Esophagus squamous epithelium (tissue), 5 donors: ENCODE measurements around the gene TNFAIP2. TPM values are rescaled to one million over a fixed set of nuclear protein-coding genes. Genes with fewer than 3 reads are reported as not detected.

ENCODE experiments used
- DNase-seq: peaks from one replicate; lab custom pipeline; 2025; lab: John Stamatoyannopoulos, UW
- H3K27ac ChIP-seq, 4 donors: fragments of 200-600 bp; sonication (generic); one replicate each; pipeline ENCODE4 v1.5.1; 2016 to 2019; ENCODE audit warnings: mild to moderate bottlenecking in 1 of 4
- H3K27me3 ChIP-seq, 4 donors: fragments of 200-600 bp; sonication (generic); 1 replicate in 3 of 4; 2 replicates in 1 of 4; pipeline versions ENCODE4 v1.5.1 to v1.6.0; 2017 to 2021; ENCODE audit warnings: antibody characterized with exemption in 1 of 4
- H3K36me3 ChIP-seq, 3 donors: fragments of 200-600 bp; sonication (generic); one replicate each; pipeline ENCODE4 v1.5.1; 2016 to 2019
- H3K4me1 ChIP-seq, 3 donors: fragments of 200-600 bp; sonication (generic); one replicate each; pipeline ENCODE4 v1.5.1; 2017 to 2019
- H3K4me3 ChIP-seq, 4 donors: fragments of 200-600 bp; sonication (generic); 1 replicate in 3 of 4; 2 replicates in 1 of 4; pipeline ENCODE4 v1.5.1; 2016 to 2019; ENCODE audit warnings: mild to moderate bottlenecking in 2 of 4, moderate library complexity in 1 of 4
- H3K9me3 ChIP-seq, 3 donors: fragments of 200-600 bp; sonication (generic); one replicate each; pipeline ENCODE4 v1.5.1; 2016 to 2019
- POLR2A ChIP-seq, 4 donors: fragments of 450-650 bp; IDR thresholded peaks; one replicate each; pipeline ENCODE4 v1.6.1; 2017; ENCODE audit warnings: antibody characterized with exemption in 4 of 4, mild to moderate bottlenecking in 4 of 4, moderate library complexity in 3 of 4
- WGBS, 2 donors: methylation state at CpG; one replicate each; pipeline ENCODE4 v1.1.5; 2018; 5-methylcytosine and 5-hydroxymethylcytosine counted together
- intact Hi-C: fragments of 100-400 bp; cut with DNase I; formaldehyde crosslinking; loops from one replicate; pipeline ENCODE4 v1.15.0; 2022
- total RNA-seq, 4 donors: library from RNA; depleted of rRNA; stranded (reverse); fragments of >200 nt; gene quantifications; one replicate each; pipeline ENCODE4 v1.1.0, GENCODE V29; 2016
- TF ChIP-seq, protein P1 (sequence below), 6 experiments: fragments of 450-650 bp in 4 of 6; fragments of 200-600 bp in 2 of 6; sonication (generic) in 2 of 6; IDR thresholded peaks; one replicate each; pipeline ENCODE4 v1.5.1; 2016 to 2019; ENCODE audit warnings: antibody characterized with exemption in 6 of 6, mild to moderate bottlenecking in 4 of 6, moderate library complexity in 4 of 6
- donor health status: DM: yes; HTN: yes; CAD: no.

TNFAIP2 gene
- total RNA-seq, result 100 to 1,000 TPM in 3 of 4 donors, 10 to 100 TPM in 1; 36.6 to 163 (median 130) TPM

GRCh38 chr14:103122947-103123633 lies at the start of gene TNFAIP2:
TNFAIP2 (plus strand) TSS chr14:103123461; CDS start chr14:103126458, 2,997 bp downstream.
- Histone ChIP-seq H3K27me3 (peaks cover 0 to 32% (median 0%) of the 10 kb centered on the region in 4 donors), H3K4me1 (peaks cover 65 to 93% (median 83%) of the 10 kb centered on the region in 3 donors), H3K9me3 (no peaks in the 10 kb centered on the region), H3K36me3 (no peaks in the 10 kb centered on the region), H3K27ac (peak within 1 kb of the TSS; percentile 84 to 96 (median 92)), H3K4me3 (peak within 1 kb of the TSS; percentile 57 to 85 (median 62))
- DNase-seq, result no peak
- intact Hi-C loops, result no loop called here
- peak in 2 of 4 donors; percentile 54 to 65 for TF ChIP-seq POLR2A (IDR thresholded peaks at IDR 0.05)
- TF ChIP-seq, protein P1, sequence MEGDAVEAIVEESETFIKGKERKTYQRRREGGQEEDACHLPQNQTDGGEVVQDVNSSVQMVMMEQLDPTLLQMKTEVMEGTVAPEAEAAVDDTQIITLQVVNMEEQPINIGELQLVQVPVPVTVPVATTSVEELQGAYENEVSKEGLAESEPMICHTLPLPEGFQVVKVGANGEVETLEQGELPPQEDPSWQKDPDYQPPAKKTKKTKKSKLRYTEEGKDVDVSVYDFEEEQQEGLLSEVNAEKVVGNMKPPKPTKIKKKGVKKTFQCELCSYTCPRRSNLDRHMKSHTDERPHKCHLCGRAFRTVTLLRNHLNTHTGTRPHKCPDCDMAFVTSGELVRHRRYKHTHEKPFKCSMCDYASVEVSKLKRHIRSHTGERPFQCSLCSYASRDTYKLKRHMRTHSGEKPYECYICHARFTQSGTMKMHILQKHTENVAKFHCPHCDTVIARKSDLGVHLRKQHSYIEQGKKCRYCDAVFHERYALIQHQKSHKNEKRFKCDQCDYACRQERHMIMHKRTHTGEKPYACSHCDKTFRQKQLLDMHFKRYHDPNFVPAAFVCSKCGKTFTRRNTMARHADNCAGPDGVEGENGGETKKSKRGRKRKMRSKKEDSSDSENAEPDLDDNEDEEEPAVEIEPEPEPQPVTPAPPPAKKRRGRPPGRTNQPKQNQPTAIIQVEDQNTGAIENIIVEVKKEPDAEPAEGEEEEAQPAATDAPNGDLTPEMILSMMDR (IDR thresholded peaks at IDR 0.05), result no peak
- WGBS, 2 donors, result no CpG with 5 or more reads among the region's 74 CpGs

DNA sequence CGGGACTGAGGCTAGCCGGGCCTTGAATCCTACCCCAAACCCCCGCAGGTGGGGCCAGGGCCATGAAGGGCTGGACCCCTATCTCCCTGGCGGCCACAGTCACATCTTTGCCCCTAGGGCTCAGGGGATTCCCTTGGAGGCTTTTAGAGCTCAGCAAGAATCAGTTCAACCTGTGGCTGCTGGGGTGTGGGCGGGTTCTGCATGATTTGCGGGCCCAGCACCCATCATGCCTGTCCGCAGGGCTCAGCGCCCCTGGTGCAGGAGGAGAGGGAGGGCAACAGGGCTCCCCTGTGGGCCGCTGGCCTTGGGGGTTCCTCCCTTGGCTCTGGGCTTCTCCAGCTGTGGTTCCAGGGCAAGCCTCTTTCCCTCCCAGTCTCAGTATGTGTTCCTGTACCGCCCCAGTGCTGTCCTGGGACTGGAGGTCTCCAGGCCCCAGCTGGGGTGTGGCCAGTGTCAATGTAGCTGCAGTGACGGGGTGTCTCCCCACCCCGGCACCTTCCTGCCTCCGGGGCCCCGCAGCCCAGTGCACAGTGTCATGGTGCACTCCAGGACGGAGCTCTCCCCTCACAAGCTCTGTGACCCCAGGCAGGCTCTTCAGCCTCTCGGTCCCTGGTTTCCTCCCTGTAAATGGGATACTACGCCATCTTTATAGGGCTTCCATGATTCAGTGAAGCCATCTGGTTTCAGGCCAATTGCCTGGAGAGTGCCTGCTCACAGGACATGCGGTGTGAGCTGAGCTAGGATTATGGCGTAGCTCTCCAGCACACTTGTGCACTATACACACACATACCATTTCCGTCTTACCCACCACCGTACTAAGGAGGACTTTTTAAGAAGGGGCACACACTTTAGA lies 49.2 kb upstream of the TNFAIP2 start:
- intact Hi-C loops, result no loop called here
- no peak for DNase-seq
- peak overlapping the region; percentile 74 to 87 (median 78) for H3K27ac ChIP-seq

GRCh38 chr14:103074729-103075367 lies 48.4 kb upstream of the TNFAIP2 start:
- Histone ChIP-seq H3K36me3 (no peaks in the 10 kb centered on the region), H3K9me3 (no peaks in the 10 kb centered on the region), H3K4me3 (peak overlapping the region; percentile 32 to 74 (median 45)), H3K27me3 (peaks cover 0 to 11% (median 0%) of the 10 kb centered on the region in 4 donors), H3K4me1 (peaks cover 37 to 58% (median 46%) of the 10 kb centered on the region in 3 donors), H3K27ac (peak overlapping the region; percentile 74 to 87 (median 78))
- 18 to 21% methylated on average over 2 to 18 of the region's 21 CpGs for WGBS, 2 donors
- TF ChIP-seq, protein P1 (IDR thresholded peaks at IDR 0.05), result no peak
- no peak for TF ChIP-seq POLR2A (IDR thresholded peaks at IDR 0.05)
- no peak for DNase-seq
- intact Hi-C loops, result loop anchor here (5.0 kb wide), 1 partner anchor 217 kb away; no protein-coding TSS in a partner anchor

More for the DNA sequence above, 49.2 kb upstream of the TNFAIP2 start:
- 62 to 73% methylated on average over 12 of the region's 21 CpGs for WGBS, 2 donors
- H3K36me3 ChIP-seq, result no peaks in the 10 kb centered on the region
- no peak for TF ChIP-seq POLR2A (IDR thresholded peaks at IDR 0.05)
- TF ChIP-seq, protein P1 (IDR thresholded peaks at IDR 0.05), result no peak
- peaks cover 37 to 58% (median 46%) of the 10 kb centered on the region in 3 donors for H3K4me1 ChIP-seq
- no peaks in the 10 kb centered on the region for H3K9me3 ChIP-seq
- H3K4me3 ChIP-seq, result no peak overlapping the region
- H3K27me3 ChIP-seq, result peaks cover 0 to 5% (median 0%) of the 10 kb centered on the region in 4 donors

DNA sequence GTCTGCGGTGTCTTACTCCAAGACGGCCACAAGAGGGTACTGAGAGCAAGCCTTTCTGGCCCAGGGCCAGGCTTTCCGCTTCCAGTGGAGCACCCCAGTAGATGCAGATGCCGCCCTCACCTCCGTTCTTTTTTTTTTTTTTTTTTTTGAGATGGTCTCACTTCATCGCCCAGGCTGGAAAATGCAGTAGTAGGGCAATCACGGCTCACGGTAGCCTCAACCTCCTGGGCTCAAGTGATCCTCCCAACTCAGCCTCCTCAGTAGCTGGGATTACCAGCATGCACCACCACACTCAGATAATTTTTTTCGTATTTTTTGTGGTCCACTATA lies 44.9 kb upstream of the TNFAIP2 start:
- H3K36me3 ChIP-seq, result no peaks in the 10 kb centered on the region
- no peak overlapping the region for H3K27ac ChIP-seq
- WGBS, 2 donors, result 7 to 10% methylated on average over 9 of the region's 9 CpGs
- intact Hi-C loops, result loop anchor here (5.0 kb wide), 1 partner anchor 214 kb away; no protein-coding TSS in a partner anchor
- DNase-seq, result no peak
- no peak overlapping the region for H3K4me3 ChIP-seq
- peaks cover 0 to 21% (median 0%) of the 10 kb centered on the region in 4 donors for H3K27me3 ChIP-seq
- H3K4me1 ChIP-seq, result peaks cover 15 to 30% (median 20%) of the 10 kb centered on the region in 3 donors
- no peak for TF ChIP-seq POLR2A (IDR thresholded peaks at IDR 0.05)
- TF ChIP-seq, protein P1 (IDR thresholded peaks at IDR 0.05), result peak in 5 of 6 experiments; percentile 67 to 88 (median 81)
- H3K9me3 ChIP-seq, result no peaks in the 10 kb centered on the region
